ENCODE results near the gene DAPL1. TPM values are rescaled to one million over a fixed set of nuclear protein-coding genes. Genes with fewer than 3 reads are reported as not detected.

Gene DAPL1
- total RNA-seq, 1 experiment from 2014 or later: not detected

DNA sequence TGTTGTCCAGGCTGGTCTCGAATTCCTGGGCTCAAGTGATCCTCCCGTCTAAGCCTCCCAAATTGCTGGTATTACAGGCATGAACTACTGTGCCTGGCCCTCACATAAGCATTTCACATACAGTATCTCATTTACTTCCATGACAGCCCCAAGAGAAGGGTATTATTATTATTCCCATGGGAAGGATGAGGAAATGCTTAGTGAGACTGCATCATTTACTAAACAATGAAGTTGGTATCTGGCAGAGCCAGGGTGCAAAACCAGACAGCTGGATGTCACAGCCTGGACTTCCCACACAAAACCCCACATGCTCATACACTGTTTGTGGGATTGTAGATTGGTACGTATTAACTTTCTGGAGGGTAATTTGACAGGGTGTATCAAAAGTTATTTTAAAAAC, 29.9 kb downstream of the DAPL1 start:
- in situ Hi-C loops (cut with HindIII; ENCODE audit: low pct_unique_long_range_greater_than_20kb, low sequenced_read_pairs) (no loop called here), intact Hi-C loops (cut with micrococcal nuclease; ENCODE audit: unreplicated experiment) (no loop called here)

DNA sequence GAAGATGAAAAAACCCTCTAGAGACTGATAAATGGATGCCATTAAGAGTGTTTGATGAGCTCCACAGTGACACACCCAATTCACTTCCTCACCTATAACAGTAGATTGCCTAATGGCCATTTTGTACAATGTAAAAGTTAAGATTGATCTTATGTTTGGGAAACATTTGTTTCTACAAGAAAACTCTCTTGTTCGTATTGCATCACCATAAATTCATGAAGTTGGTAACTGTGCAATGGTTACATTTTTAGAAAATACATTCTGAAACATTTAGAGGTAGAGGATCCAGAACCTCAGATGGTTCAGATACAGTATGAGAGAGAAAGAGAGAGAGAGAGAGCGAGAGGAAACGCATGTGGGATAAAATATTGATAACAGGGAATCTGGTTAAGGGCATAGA, 31.8 kb downstream of the DAPL1 start:
- ATAC-seq (no peak), DNase-seq (ENCODE audit: low read depth, low spot score) (no peak)
- in situ Hi-C loops (cut with HindIII; ENCODE audit: low pct_unique_long_range_greater_than_20kb, low sequenced_read_pairs): no loop called here
- intact Hi-C loops (cut with micrococcal nuclease; ENCODE audit: unreplicated experiment): no loop called here
- Histone ChIP-seq H3K4me1 (ENCODE audit: control insufficient read depth, insufficient read depth, low read length) (no peaks in the 10 kb centered on the region), H3K27ac (ENCODE audit: low read length) (no peak overlapping the region), H3K27me3 (ENCODE audit: control insufficient read depth, insufficient read depth, low read length) (no peaks in the 10 kb centered on the region; the same call in 1 of the 2 replicates), H3K4me3 (ENCODE audit: low read depth in 2 of 2, low read length in 2 of 2) (no peak overlapping the region), H3K36me3 (ENCODE audit: control insufficient read depth, insufficient read depth, low read length) (no peaks in the 10 kb centered on the region), H3K9me3 (ENCODE audit: control insufficient read depth, insufficient read depth, low read depth, low read length) (no peaks in the 10 kb centered on the region)
- CTCF ChIA-PET: no interaction called here
- POLR2A ChIA-PET: no interaction called here
- no peak for TF ChIP-seq SIN3A (IDR thresholded peaks at IDR 0.05; ENCODE audit: borderline replicate concordance, insufficient read depth, low read depth, low read length)
- no peak for TF ChIP-seq POLR2AphosphoS5 (IDR thresholded peaks at IDR 0.05; ENCODE audit: low read depth, low read length)
- TF ChIP-seq, protein P1, sequence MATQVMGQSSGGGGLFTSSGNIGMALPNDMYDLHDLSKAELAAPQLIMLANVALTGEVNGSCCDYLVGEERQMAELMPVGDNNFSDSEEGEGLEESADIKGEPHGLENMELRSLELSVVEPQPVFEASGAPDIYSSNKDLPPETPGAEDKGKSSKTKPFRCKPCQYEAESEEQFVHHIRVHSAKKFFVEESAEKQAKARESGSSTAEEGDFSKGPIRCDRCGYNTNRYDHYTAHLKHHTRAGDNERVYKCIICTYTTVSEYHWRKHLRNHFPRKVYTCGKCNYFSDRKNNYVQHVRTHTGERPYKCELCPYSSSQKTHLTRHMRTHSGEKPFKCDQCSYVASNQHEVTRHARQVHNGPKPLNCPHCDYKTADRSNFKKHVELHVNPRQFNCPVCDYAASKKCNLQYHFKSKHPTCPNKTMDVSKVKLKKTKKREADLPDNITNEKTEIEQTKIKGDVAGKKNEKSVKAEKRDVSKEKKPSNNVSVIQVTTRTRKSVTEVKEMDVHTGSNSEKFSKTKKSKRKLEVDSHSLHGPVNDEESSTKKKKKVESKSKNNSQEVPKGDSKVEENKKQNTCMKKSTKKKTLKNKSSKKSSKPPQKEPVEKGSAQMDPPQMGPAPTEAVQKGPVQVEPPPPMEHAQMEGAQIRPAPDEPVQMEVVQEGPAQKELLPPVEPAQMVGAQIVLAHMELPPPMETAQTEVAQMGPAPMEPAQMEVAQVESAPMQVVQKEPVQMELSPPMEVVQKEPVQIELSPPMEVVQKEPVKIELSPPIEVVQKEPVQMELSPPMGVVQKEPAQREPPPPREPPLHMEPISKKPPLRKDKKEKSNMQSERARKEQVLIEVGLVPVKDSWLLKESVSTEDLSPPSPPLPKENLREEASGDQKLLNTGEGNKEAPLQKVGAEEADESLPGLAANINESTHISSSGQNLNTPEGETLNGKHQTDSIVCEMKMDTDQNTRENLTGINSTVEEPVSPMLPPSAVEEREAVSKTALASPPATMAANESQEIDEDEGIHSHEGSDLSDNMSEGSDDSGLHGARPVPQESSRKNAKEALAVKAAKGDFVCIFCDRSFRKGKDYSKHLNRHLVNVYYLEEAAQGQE (IDR thresholded peaks at IDR 0.05; ENCODE audit: insufficient read depth in 1 of 2, low read depth in 2 of 2, low read length in 1 of 2): no peak
- no peak for TF ChIP-seq TCF7L2 (IDR thresholded peaks at IDR 0.05; ENCODE audit: low read depth, low read length)
- TF ChIP-seq, protein P2, sequence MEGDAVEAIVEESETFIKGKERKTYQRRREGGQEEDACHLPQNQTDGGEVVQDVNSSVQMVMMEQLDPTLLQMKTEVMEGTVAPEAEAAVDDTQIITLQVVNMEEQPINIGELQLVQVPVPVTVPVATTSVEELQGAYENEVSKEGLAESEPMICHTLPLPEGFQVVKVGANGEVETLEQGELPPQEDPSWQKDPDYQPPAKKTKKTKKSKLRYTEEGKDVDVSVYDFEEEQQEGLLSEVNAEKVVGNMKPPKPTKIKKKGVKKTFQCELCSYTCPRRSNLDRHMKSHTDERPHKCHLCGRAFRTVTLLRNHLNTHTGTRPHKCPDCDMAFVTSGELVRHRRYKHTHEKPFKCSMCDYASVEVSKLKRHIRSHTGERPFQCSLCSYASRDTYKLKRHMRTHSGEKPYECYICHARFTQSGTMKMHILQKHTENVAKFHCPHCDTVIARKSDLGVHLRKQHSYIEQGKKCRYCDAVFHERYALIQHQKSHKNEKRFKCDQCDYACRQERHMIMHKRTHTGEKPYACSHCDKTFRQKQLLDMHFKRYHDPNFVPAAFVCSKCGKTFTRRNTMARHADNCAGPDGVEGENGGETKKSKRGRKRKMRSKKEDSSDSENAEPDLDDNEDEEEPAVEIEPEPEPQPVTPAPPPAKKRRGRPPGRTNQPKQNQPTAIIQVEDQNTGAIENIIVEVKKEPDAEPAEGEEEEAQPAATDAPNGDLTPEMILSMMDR (IDR thresholded peaks at IDR 0.05): no peak
- BruUV-seq (replicated peaks): no TSS peak

More for the DNA sequence above, 29.9 kb downstream of the DAPL1 start:
- POLR2A ChIA-PET: no interaction called here
- Histone ChIP-seq H3K27me3 (ENCODE audit: control insufficient read depth, insufficient read depth, low read length) (peaks cover 9% of the 10 kb centered on the region), H3K4me3 (ENCODE audit: low read depth in 2 of 2, low read length in 2 of 2) (no peak overlapping the region), H3K27ac (ENCODE audit: low read length) (no peak overlapping the region), H3K4me1 (ENCODE audit: control insufficient read depth, insufficient read depth, low read length) (no peaks in the 10 kb centered on the region), H3K36me3 (ENCODE audit: control insufficient read depth, insufficient read depth, low read length) (no peaks in the 10 kb centered on the region), H3K9me3 (ENCODE audit: control insufficient read depth, insufficient read depth, low read depth, low read length) (no peaks in the 10 kb centered on the region)
- BruUV-seq (replicated peaks): no TSS peak
- DNase-seq (ENCODE audit: low read depth, low spot score) (no peak), ATAC-seq (no peak)
- CTCF ChIA-PET: no interaction called here
- no peak for TF ChIP-seq TCF7L2 (IDR thresholded peaks at IDR 0.05; ENCODE audit: low read depth, low read length)
- no peak for TF ChIP-seq SIN3A (IDR thresholded peaks at IDR 0.05; ENCODE audit: borderline replicate concordance, insufficient read depth, low read depth, low read length)
- TF ChIP-seq, protein P2 (IDR thresholded peaks at IDR 0.05): no peak
- TF ChIP-seq, protein P1 (IDR thresholded peaks at IDR 0.05; ENCODE audit: insufficient read depth in 1 of 2, low read depth in 2 of 2, low read length in 1 of 2): no peak
- no peak for TF ChIP-seq POLR2AphosphoS5 (IDR thresholded peaks at IDR 0.05; ENCODE audit: low read depth, low read length)

Measured in Panc1 (cell line).